Measurements from ENCODE around the gene RTP5. TPM values are rescaled to one million over a fixed set of nuclear protein-coding genes. Genes with fewer than 3 reads are reported as not detected.
"Not testable (repeated sequence)": the region's sequence is repeated elsewhere in the genome, so short reads cannot be mapped to it uniquely, and the experiment has no call there.

The RTP5 gene
- total RNA-seq, 1 donor from 2014 or later = not detected

- Mint-ChIP-seq H3K4me1 (peaks cover 11% of the 10 kb centered on the region), H3K9me3 (peaks cover 4% of the 10 kb centered on the region), H3K4me3 (no peak overlapping the region), H3K36me3 (ENCODE audit: low read depth) (peaks cover 10% of the 10 kb centered on the region), H3K27me3 (peaks cover 2% of the 10 kb centered on the region), H3K27ac (peak overlapping the region; percentile 78)
- DNase-seq = no peak
- intact Hi-C loops (cut with micrococcal nuclease) = no loop called here
Observed at GRCh38 chr2:241897231-241897916, 27.8 kb downstream of the RTP5 start.

DNA sequence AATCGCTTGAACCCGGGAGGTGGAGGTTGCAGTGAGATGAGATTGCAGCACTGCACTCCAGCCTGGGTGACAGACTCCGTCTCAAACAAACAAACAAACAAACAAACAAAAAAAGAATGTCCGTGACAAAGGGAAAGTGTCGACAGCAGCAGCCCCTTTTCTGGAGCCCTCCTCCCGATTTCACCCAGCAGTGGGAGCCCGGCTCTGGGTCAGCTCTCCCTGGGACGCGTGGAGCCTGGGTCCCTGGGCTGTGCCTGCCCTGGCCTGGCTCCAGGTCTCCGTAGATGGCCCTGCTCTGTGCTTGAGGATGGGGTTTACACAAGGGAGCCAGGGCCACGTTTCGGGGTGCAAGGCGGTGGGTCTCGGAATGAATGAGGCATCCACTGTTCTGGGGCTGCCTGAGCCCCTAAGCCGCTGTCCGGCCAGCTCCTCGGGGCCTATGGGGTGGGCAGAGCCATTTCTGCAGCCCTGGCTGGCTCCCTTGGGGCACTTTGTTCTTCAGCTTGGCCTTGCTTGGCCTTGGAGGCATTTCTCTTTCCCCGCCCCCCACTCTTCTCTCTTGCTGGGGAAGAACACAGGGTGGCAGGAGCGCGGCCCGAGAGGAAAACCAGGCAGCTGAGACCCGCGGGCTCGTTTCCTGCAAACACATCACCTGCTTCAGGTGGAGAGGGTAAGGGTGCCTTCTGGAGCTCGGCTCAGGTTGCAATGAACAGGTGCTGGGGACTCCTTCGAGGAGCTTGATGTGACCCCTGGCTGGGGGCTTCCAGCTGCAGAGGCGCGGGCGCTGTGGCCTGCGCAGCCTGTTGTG, 29.1 kb downstream of the RTP5 start:
- Mint-ChIP-seq H3K36me3 (ENCODE audit: low read depth) (peaks cover 10% of the 10 kb centered on the region), H3K4me3 (no peak overlapping the region), H3K27ac (no peak overlapping the region), H3K27me3 (peaks cover 2% of the 10 kb centered on the region), H3K9me3 (peaks cover 4% of the 10 kb centered on the region), H3K4me1 (peaks cover 11% of the 10 kb centered on the region)
- intact Hi-C loops (cut with micrococcal nuclease) = no loop called here
- DNase-seq = no peak

GRCh38 chr2:241900251-241901017, 30.9 kb downstream of the RTP5 start:
- H3K36me3 Mint-ChIP-seq (ENCODE audit: low read depth) = peaks cover 10% of the 10 kb centered on the region
- no peak for DNase-seq
- H3K4me1 Mint-ChIP-seq = peaks cover 11% of the 10 kb centered on the region
- no peak overlapping the region for H3K27ac Mint-ChIP-seq
- no peak overlapping the region for H3K4me3 Mint-ChIP-seq
- H3K9me3 Mint-ChIP-seq = peaks cover 4% of the 10 kb centered on the region
- H3K27me3 Mint-ChIP-seq = peaks cover 2% of the 10 kb centered on the region
- intact Hi-C loops (cut with micrococcal nuclease) = no loop called here

DNA sequence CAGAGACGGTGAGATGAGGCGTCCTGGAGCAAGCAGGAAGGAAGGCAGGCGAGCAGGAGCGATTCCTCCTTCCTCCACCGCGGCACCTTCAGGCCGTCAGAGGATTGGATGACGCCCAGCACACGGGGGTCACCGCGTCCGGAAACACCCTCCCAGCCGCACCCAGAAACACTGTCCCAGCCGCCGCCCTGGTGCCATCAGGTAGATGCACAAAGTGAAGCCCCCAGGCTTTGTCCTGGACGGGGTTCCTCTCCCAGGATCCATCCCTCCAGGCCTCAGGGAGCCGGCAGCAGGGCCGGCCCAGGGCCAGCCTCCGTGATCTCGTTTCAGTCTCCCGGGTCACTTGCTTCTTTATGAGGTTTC, 31.5 kb downstream of the RTP5 start:
- no peak overlapping the region for H3K4me3 Mint-ChIP-seq
- intact Hi-C loops (cut with micrococcal nuclease) = no loop called here
- peaks cover 8% of the 10 kb centered on the region for H3K36me3 Mint-ChIP-seq (ENCODE audit: low read depth)
- DNase-seq = no peak
- H3K9me3 Mint-ChIP-seq = peaks cover 3% of the 10 kb centered on the region
- H3K27me3 Mint-ChIP-seq = peaks cover 2% of the 10 kb centered on the region
- no peak overlapping the region for H3K27ac Mint-ChIP-seq
- peaks cover 11% of the 10 kb centered on the region for H3K4me1 Mint-ChIP-seq

DNA sequence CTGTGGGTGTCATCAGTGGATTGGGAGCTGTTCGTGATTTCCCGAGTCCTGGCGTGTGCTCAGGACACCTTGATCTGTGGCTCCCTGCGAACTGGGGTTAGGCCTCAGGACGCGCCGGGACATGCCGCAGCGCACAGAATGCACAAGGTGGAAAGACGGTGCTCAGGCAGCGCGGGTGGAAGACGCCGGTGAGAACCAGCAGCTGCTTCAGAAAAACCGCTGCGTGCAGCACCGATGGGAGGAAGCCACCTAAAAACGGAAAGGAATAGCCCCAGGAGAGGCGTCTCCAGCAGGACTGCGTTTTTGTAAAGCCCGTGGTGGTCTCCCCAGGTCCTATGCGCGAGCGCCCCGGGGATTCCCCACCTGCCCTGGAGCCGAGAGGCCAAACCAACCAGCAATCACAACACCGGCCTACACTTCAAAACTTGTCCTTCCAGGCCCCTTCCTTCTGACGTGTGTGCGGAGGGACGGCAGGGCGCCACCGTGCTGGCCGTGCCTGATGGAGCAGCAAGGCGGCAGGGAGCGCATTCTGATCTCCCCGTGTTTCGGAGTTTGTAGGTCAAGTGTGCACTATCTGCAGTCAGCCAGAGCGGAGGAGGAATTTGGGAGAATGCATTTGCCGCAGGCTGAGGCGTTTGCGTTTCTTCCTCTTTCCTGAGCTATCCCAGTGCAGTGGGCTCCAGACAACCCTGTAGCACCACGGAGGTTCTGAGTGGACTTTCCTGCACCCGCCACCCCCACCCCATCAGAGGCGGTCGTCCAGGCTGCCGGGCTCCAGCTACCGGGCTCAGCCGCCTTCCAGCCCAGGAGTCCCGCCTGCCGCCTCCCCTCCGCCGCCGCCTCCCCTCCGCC, 32.2 kb downstream of the RTP5 start:
- intact Hi-C loops (cut with micrococcal nuclease) = no loop called here
- H3K4me3 Mint-ChIP-seq = no peak overlapping the region
- no peaks in the 10 kb centered on the region for H3K27me3 Mint-ChIP-seq

GRCh38 chr2:241902357-241902991, 32.9 kb downstream of the RTP5 start:
- Mint-ChIP-seq H3K4me1 (peaks cover 1% of the 10 kb centered on the region), H3K27ac (no peak overlapping the region), H3K27me3 (no peaks in the 10 kb centered on the region), H3K9me3 (no peaks in the 10 kb centered on the region), H3K4me3 (no peak overlapping the region), H3K36me3 (ENCODE audit: low read depth) (peaks cover under 1% of the 10 kb centered on the region)
- no peak for DNase-seq
- intact Hi-C loops (cut with micrococcal nuclease) = no loop called here

More for the DNA sequence above, 32.2 kb downstream of the RTP5 start:
- Mint-ChIP-seq H3K4me1 (peaks cover 8% of the 10 kb centered on the region), H3K27ac (no peak overlapping the region), H3K36me3 (ENCODE audit: low read depth) (peaks cover 5% of the 10 kb centered on the region), H3K9me3 (no peaks in the 10 kb centered on the region)
- no peak for DNase-seq

DNA sequence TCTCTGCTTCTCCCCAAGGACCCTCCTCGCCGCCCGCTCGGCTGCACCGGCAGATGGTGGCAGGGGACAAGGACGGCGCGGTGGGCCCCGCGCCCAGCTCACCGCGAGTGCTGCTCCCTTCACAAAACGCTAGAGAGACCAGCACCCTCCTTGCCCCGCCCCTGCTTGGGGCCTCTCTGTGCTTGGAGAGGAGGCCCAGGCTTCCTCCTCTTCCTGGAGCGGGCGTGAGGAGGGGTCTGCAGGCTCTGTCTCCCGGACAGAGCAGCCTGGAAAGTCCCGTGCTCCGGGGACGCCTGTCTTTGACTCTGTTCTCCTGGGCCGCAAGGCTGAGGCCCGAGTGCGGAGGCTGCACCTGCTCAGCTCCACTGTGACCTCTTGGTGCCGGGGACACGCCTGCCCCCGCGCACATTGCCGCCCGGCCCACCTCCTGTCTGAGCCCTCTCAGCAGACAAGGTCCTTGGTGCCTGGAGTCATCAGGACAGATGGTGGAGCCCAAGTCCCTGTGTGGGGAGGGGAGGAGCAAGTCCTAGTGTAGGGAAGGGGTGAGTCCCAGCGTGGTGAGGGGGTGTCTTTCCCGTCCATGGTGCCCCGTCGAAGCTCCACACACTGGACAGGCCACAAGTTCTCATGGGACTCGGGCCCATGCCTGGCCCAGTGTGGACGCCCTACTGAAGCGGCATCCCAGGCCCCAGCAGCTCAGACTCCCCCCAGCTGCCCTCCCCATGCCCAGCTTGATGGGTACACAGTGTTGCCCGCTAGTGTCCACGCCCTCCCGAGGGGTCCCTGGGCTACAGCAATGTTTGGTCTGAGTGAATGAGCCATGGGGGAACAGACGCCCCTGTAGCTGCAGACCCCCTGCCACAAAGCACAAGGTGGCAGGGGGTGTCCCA, 33.8 kb downstream of the RTP5 start:
- Mint-ChIP-seq H3K27me3 (no peaks in the 10 kb centered on the region), H3K27ac (no peak overlapping the region), H3K36me3 (ENCODE audit: low read depth) (no peaks in the 10 kb centered on the region), H3K9me3 (no peaks in the 10 kb centered on the region), H3K4me3 (no peak overlapping the region), H3K4me1 (no peaks in the 10 kb centered on the region)
- DNase-seq = no peak
- intact Hi-C loops (cut with micrococcal nuclease) = no loop called here

- no peak overlapping the region for H3K27ac Mint-ChIP-seq
- H3K27me3 Mint-ChIP-seq = no peaks in the 10 kb centered on the region
- H3K9me3 Mint-ChIP-seq = no peaks in the 10 kb centered on the region
- no peaks in the 10 kb centered on the region for H3K36me3 Mint-ChIP-seq (ENCODE audit: low read depth)
- H3K4me3 Mint-ChIP-seq = no peak overlapping the region
- DNase-seq = no peak
- intact Hi-C loops (cut with micrococcal nuclease) = no loop called here
- H3K4me1 Mint-ChIP-seq = no peaks in the 10 kb centered on the region
Observed at GRCh38 chr2:241904011-241904718, 34.6 kb downstream of the RTP5 start.

- no peak for DNase-seq
- intact Hi-C loops (cut with micrococcal nuclease) = no loop called here
- Mint-ChIP-seq H3K27me3 (no peaks in the 10 kb centered on the region), H3K4me1 (no peaks in the 10 kb centered on the region), H3K9me3 (no peaks in the 10 kb centered on the region), H3K4me3 (no peak overlapping the region), H3K36me3 (ENCODE audit: low read depth) (no peaks in the 10 kb centered on the region), H3K27ac (no peak overlapping the region)
Observed at GRCh38 chr2:241904791-241905710, 35.5 kb downstream of the RTP5 start.

GRCh38 chr2:241905716-241906377, 36.3 kb downstream of the RTP5 start:
- Mint-ChIP-seq H3K4me3 (no peak overlapping the region), H3K4me1 (no peaks in the 10 kb centered on the region), H3K27me3 (no peaks in the 10 kb centered on the region), H3K9me3 (no peaks in the 10 kb centered on the region), H3K27ac (no peak overlapping the region), H3K36me3 (ENCODE audit: low read depth) (no peaks in the 10 kb centered on the region)
- no peak for DNase-seq
- intact Hi-C loops (cut with micrococcal nuclease) = no loop called here

- H3K4me1 Mint-ChIP-seq; H3K36me3 Mint-ChIP-seq (ENCODE audit: low read depth); intact Hi-C loops (cut with micrococcal nuclease); H3K9me3 Mint-ChIP-seq; H3K27me3 Mint-ChIP-seq; H3K27ac Mint-ChIP-seq; H3K4me3 Mint-ChIP-seq; DNase-seq: not testable (repeated sequence)
Observed at GRCh38 chr2:241906378-241906770, 36.8 kb downstream of the RTP5 start.

All from activated CD4-positive, alpha-beta T cell treated with anti-CD3 and anti-CD28 coated beads, Interleukin-2, amount 10 ng/mL, durations not matched to agents 24 days and 14 days (primary cell).